ENCODE data around the gene VPS4B. TPM values are rescaled to one million over a fixed set of nuclear protein-coding genes. Genes with fewer than 3 reads are reported as not detected.

Gene VPS4B
- polyA plus RNA-seq, 3 donors, result 15.4 to 48.8 (median 26.7) TPM

GRCh38 chr18:63394954-63395353 lies 27.3 kb downstream of the VPS4B start:
- Histone ChIP-seq H3K27ac (ENCODE audit: low read depth in 1 of 2, low read length in 2 of 2) (no peak overlapping the region), H3K36me3 (replicated peaks in 1 of 2; ENCODE audit: control insufficient read depth in 1 of 2, insufficient read depth in 2 of 2, low read length in 2 of 2) (peaks cover 92 to 99% of the 10 kb centered on the region in 2 donors), H3K4me1 (ENCODE audit: control insufficient read depth in 1 of 2, insufficient read depth in 2 of 2, low read length in 2 of 2) (no peaks in the 10 kb centered on the region), H3K9me3 (replicated peaks in 1 of 2; ENCODE audit: control insufficient read depth in 1 of 2, insufficient read depth in 1 of 2, low read length in 2 of 2) (no peaks in the 10 kb centered on the region), H3K4me3 (replicated peaks in 1 of 3; ENCODE audit: low read depth in 2 of 3, low read length in 3 of 3) (no peak overlapping the region), H3K9ac (ENCODE audit: insufficient read depth, low read length, poor library complexity, severe bottlenecking) (no peak overlapping the region), H4K20me1 (ENCODE audit: insufficient read depth, low read length) (no peaks in the 10 kb centered on the region), H2AFZ (ENCODE audit: insufficient read depth, low read depth, low read length, poor library complexity, severe bottlenecking) (no peak overlapping the region), H3K79me2 (ENCODE audit: insufficient read depth, low read length) (no peaks in the 10 kb centered on the region), H3K4me2 (replicated peaks; ENCODE audit: extremely low read depth, low read length, poor library complexity, severe bottlenecking) (no peak overlapping the region), H3K27me3 (ENCODE audit: control insufficient read depth in 2 of 2, insufficient read depth in 2 of 2, low read length in 2 of 2) (no peaks in the 10 kb centered on the region)
- H3K27ac Mint-ChIP-seq, result peak overlapping the region in 1 of 7 donors; percentile 7
- peaks cover 66 to 92% of the 10 kb centered on the region in 2 donors for H3K36me3 Mint-ChIP-seq
- intact Hi-C loops (cut with micrococcal nuclease), result no loop called here
- no peaks in the 10 kb centered on the region for H3K9me3 Mint-ChIP-seq
- H3K4me3 Mint-ChIP-seq, result no peak overlapping the region
- H3K4me1 Mint-ChIP-seq, result no peaks in the 10 kb centered on the region
- no peak for DNase-seq
- TF ChIP-seq CTCF (IDR thresholded peaks at IDR 0.05), result no peak
- H3K27me3 Mint-ChIP-seq (ENCODE audit: low read depth in 3 of 3), result no peaks in the 10 kb centered on the region
- no CpG with 5 or more reads among the region's 3 CpGs for WGBS (ENCODE audit: insufficient coverage)

DNA sequence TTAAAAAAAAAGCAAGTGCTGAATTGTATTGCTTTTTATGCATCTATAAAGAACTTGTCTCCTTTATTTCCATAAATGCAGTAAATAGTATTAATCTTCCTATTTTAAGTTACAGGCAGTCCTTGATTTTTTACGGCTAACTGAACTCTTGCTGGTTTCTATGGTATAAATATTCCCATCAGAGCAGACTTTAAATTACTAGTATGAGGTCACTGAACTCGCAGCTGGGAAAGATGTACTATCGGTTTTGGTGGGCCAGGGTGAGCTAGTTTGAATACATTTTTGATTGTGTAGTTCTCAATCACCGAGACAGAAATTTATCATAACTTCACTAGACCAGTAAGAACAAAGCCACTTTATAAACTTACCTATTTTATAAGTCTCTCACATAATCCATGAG lies 34.4 kb downstream of the VPS4B start:
- no peaks in the 10 kb centered on the region for H3K27me3 Mint-ChIP-seq (ENCODE audit: low read depth in 3 of 3)
- intact Hi-C loops (cut with micrococcal nuclease), result no loop called here

More for the DNA sequence above, 34.4 kb downstream of the VPS4B start:
- Mint-ChIP-seq H3K27ac (no peak overlapping the region), H3K4me1 (no peaks in the 10 kb centered on the region), H3K36me3 (peaks cover 44 to 76% of the 10 kb centered on the region in 2 donors), H3K9me3 (peaks cover 2 to 6% (median 4%) of the 10 kb centered on the region in 7 donors), H3K4me3 (no peak overlapping the region)
- Histone ChIP-seq H3K9ac (ENCODE audit: insufficient read depth, low read length, poor library complexity, severe bottlenecking) (no peak overlapping the region), H3K9me3 (replicated peaks in 1 of 2; ENCODE audit: control insufficient read depth in 1 of 2, insufficient read depth in 1 of 2, low read length in 2 of 2) (peaks cover 3 to 4% of the 10 kb centered on the region in 2 donors), H3K4me2 (replicated peaks; ENCODE audit: extremely low read depth, low read length, poor library complexity, severe bottlenecking) (no peak overlapping the region), H3K79me2 (ENCODE audit: insufficient read depth, low read length) (no peaks in the 10 kb centered on the region), H2AFZ (ENCODE audit: insufficient read depth, low read depth, low read length, poor library complexity, severe bottlenecking) (no peak overlapping the region), H3K4me3 (replicated peaks in 1 of 3; ENCODE audit: low read depth in 2 of 3, low read length in 3 of 3) (no peak overlapping the region), H3K4me1 (ENCODE audit: control insufficient read depth in 1 of 2, insufficient read depth in 2 of 2, low read length in 2 of 2) (no peaks in the 10 kb centered on the region), H4K20me1 (ENCODE audit: insufficient read depth, low read length) (no peaks in the 10 kb centered on the region), H3K27me3 (ENCODE audit: control insufficient read depth in 2 of 2, insufficient read depth in 2 of 2, low read length in 2 of 2) (no peaks in the 10 kb centered on the region), H3K27ac (ENCODE audit: low read depth in 1 of 2, low read length in 2 of 2) (no peak overlapping the region), H3K36me3 (replicated peaks in 1 of 2; ENCODE audit: control insufficient read depth in 1 of 2, insufficient read depth in 2 of 2, low read length in 2 of 2) (peaks cover 37 to 66% of the 10 kb centered on the region in 2 donors)
- WGBS (ENCODE audit: insufficient coverage), result 100% methylated on average over 1 of the region's 4 CpGs
- no peak for DNase-seq
- TF ChIP-seq CTCF (IDR thresholded peaks at IDR 0.05), result no peak
